ENCODE measurements around the gene AIP.

The AIP gene

DNA sequence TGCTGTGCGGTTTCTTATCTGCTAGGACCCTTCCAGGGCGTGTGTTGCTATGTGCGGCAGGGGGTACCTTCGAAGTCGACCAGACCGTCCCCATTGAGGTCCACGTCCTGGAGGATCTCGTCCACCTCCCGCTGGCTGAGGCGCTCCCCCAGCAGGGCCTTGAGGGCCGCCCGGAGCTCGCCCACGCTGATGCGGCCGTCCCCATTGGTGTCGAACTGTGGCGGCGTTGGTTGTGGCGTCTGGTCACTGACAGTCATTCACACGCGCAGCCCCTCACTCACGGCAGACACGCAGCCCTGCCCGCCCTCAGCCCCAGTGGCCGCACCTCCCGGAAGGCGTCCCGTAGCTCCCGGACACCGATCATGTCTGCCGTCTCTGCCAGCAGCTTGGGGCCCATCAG, 36.9 kb downstream of the AIP start:
- Histone ChIP-seq H3K27ac (ENCODE audit: low read depth, low read length) (no peak overlapping the region), H3K36me3 (ENCODE audit: control insufficient read depth in 5 of 5, insufficient read depth in 5 of 5, low read length in 5 of 5) (no peaks in the 10 kb centered on the region), H3K4me3 (ENCODE audit: low read depth in 1 of 5, low read length in 5 of 5) (no peak overlapping the region), H3K9ac (ENCODE audit: low read length in 5 of 5) (no peak overlapping the region), H3K4me1 (ENCODE audit: control insufficient read depth in 5 of 5, insufficient read depth in 5 of 5, low read length in 5 of 5) (no peaks in the 10 kb centered on the region), H3K9me3 (ENCODE audit: control insufficient read depth in 5 of 5, low read length in 5 of 5) (no peaks in the 10 kb centered on the region), H3K27me3 (ENCODE audit: control insufficient read depth in 5 of 5, insufficient read depth in 4 of 5, low read length in 5 of 5) (peaks cover 4 to 20% (median 9%) of the 10 kb centered on the region in 5 donors)

DNA sequence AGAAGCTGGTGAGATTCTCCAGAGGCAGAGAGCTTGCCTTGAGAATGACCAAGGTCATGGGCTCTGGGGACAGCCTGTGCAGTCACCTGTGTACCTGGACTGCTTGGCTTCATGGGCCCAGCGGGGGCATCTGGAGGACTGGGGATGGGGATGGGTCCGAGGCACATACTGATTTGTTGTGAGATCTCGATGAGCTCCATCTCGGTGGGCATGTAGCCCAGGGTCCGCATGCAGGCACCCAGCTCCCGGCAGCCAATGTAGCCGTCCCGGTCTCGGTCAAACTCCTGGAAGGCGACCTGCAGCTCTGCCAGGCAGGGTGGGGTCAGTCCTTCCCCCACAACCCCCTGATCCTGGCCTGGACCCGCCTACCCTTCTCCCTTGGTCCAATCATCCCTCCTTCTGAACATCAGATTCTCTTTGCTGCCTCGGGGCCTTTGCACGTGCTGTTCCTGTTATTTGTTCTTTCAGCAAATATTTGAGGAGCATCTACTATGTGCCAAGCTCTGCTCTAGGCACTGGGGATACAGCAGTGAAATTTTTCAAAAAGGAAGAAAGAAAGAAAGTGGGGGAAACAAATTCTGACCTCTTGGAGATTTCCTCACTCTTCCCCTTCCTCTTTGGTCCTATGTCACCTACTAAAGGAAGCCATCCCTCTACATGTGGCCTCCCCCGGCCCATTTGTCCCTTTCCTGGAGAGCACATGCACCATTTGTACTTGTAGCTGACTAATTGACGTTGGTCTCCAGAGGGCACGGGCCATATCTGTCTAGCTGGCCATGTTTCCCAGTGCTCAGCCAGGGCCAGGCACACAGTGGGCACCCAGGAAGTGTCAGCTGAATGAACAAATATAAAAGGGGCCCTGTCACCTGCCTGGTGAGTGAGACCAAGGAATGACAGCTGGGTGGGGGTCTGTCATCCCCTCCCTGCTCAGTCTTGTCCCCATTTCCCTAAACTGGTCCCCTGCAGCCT, 38.3 kb downstream of the AIP start:
- Histone ChIP-seq H3K36me3 (ENCODE audit: control insufficient read depth in 5 of 5, insufficient read depth in 5 of 5, low read length in 5 of 5) (no peaks in the 10 kb centered on the region), H3K27ac (ENCODE audit: low read depth, low read length) (no peak overlapping the region), H3K27me3 (ENCODE audit: control insufficient read depth in 5 of 5, insufficient read depth in 4 of 5, low read length in 5 of 5) (peaks cover 5 to 26% (median 10%) of the 10 kb centered on the region in 5 donors), H3K4me1 (ENCODE audit: control insufficient read depth in 5 of 5, insufficient read depth in 5 of 5, low read length in 5 of 5) (no peaks in the 10 kb centered on the region), H3K9me3 (ENCODE audit: control insufficient read depth in 5 of 5, low read length in 5 of 5) (no peaks in the 10 kb centered on the region), H3K9ac (ENCODE audit: low read length in 5 of 5) (no peak overlapping the region), H3K4me3 (ENCODE audit: low read depth in 1 of 5, low read length in 5 of 5) (no peak overlapping the region)

DNA sequence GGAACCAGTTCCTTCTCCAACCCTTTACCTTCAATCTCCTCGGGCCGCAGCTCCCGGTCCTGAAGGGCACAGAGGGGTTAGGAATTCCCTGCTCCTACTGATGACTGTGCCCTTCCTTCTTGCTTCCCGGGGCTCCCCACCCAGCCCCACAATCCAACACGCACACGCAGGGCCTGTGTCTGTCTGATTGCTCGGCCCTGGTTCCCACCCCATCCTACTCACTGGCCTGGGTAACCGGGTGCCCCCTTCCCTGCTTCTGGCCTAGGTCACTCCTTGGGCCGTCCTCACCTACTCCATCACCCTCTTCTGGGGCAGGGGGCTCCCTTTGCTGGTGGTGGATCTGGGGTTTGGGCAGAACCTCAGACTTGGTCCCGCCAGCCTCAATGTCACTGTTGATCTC, 39.1 kb downstream of the AIP start:
- Histone ChIP-seq H3K4me3 (ENCODE audit: low read depth in 1 of 5, low read length in 5 of 5) (no peak overlapping the region), H3K9ac (ENCODE audit: low read length in 5 of 5) (no peak overlapping the region), H3K4me1 (ENCODE audit: control insufficient read depth in 5 of 5, insufficient read depth in 5 of 5, low read length in 5 of 5) (no peaks in the 10 kb centered on the region), H3K36me3 (ENCODE audit: control insufficient read depth in 5 of 5, insufficient read depth in 5 of 5, low read length in 5 of 5) (no peaks in the 10 kb centered on the region), H3K27ac (ENCODE audit: low read depth, low read length) (no peak overlapping the region), H3K9me3 (ENCODE audit: control insufficient read depth in 5 of 5, low read length in 5 of 5) (no peaks in the 10 kb centered on the region), H3K27me3 (ENCODE audit: control insufficient read depth in 5 of 5, insufficient read depth in 4 of 5, low read length in 5 of 5) (peaks cover 5 to 26% (median 10%) of the 10 kb centered on the region in 5 donors)

DNA sequence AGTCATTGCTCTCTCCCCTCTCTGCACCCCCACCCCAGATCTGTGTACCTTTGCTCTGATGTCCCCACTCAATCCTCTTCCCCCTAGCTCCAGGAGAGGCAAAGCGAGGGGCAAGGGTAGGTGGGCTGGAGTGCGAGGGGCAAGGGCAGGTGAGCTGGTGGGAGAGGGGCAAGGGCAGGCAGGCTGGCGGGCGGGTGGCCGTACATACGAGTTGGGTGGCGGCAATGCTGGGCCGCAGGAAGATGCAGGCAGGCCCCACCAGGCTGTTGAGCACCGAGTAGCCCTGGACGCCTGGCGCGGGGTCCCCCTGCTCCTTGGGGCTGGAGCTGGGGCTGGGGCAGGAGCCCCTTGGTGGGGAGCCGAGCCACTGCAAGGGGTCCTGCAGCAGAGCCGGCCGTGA, 39.5 kb downstream of the AIP start:
- Histone ChIP-seq H3K9ac (ENCODE audit: low read length in 5 of 5) (no peak overlapping the region), H3K4me1 (ENCODE audit: control insufficient read depth in 5 of 5, insufficient read depth in 5 of 5, low read length in 5 of 5) (no peaks in the 10 kb centered on the region), H3K27ac (ENCODE audit: low read depth, low read length) (no peak overlapping the region), H3K36me3 (ENCODE audit: control insufficient read depth in 5 of 5, insufficient read depth in 5 of 5, low read length in 5 of 5) (no peaks in the 10 kb centered on the region), H3K4me3 (ENCODE audit: low read depth in 1 of 5, low read length in 5 of 5) (no peak overlapping the region), H3K9me3 (ENCODE audit: control insufficient read depth in 5 of 5, low read length in 5 of 5) (no peaks in the 10 kb centered on the region), H3K27me3 (ENCODE audit: control insufficient read depth in 5 of 5, insufficient read depth in 4 of 5, low read length in 5 of 5) (peaks cover 5 to 26% (median 10%) of the 10 kb centered on the region in 5 donors)

GRCh38 chr11:67522844-67523555, 40.2 kb downstream of the AIP start, which contains the start of gene CABP2:
TSS of gene CABP2 (minus strand) at chr11:67523446. CDS start at chr11:67523326, 120 bp downstream.
- peaks cover 5 to 26% (median 10%) of the 10 kb centered on the region in 5 donors for H3K27me3 ChIP-seq (ENCODE audit: control insufficient read depth in 5 of 5, insufficient read depth in 4 of 5, low read length in 5 of 5)
- no peaks in the 10 kb centered on the region for H3K9me3 ChIP-seq (ENCODE audit: control insufficient read depth in 5 of 5, low read length in 5 of 5)
- H3K4me3 ChIP-seq (ENCODE audit: low read depth in 1 of 5, low read length in 5 of 5) = no peak within 1 kb of the TSS
- H3K36me3 ChIP-seq (ENCODE audit: control insufficient read depth in 5 of 5, insufficient read depth in 5 of 5, low read length in 5 of 5) = no peaks in the 10 kb centered on the region
- no peak within 1 kb of the TSS for H3K27ac ChIP-seq (ENCODE audit: low read depth, low read length)
- no peaks in the 10 kb centered on the region for H3K4me1 ChIP-seq (ENCODE audit: control insufficient read depth in 5 of 5, insufficient read depth in 5 of 5, low read length in 5 of 5)
- no peak within 1 kb of the TSS for H3K9ac ChIP-seq (ENCODE audit: low read length in 5 of 5)

DNA sequence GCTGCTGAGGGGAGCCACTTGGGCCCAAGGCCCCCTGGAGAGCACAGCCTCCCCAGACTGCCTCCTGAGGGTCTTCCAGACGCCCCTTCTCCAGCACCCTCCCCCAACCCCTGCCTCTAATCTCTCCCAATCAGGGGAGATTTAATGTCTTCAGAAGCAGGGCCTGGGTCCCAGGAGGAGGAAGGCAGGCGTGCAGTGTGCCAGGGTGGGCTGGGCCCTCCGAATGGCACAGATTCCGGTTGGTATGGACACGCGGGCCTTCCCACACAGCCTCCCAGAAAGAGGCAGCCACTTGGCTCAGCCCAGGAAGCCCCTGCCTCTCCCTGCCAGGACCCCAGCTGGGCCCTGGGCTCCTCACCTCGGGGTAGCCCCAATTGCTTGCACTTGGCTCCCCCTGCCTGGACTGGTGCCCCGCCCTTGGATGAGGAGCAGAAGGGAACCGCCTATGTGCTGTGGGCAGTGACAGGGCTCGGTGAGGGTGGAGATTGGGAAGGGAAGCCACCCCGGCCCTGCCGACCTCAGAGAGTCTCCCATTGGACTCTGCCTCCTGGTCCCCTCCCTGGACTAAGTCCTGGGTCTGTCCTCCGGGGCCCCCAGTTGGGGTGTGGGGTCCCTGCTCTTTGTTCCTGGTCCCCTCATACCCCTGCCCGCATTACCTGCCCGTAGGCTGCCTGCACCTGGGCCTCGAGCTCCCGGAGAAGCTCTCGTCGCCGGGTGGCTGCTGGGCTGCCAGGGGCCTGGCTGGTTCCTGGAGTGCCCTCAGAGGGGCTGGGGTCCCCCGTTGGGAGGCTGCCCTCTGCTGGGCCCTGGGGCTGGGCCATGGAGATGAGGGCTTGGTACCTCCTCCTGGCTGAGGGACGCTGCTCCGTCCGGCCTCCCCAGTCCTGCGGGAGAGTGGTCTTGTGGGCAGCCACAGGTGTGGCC, 41.0 kb downstream of the AIP start:
- H3K9me3 ChIP-seq (ENCODE audit: control insufficient read depth in 5 of 5, low read length in 5 of 5) = no peaks in the 10 kb centered on the region
- no peak overlapping the region for H3K4me3 ChIP-seq (ENCODE audit: low read depth in 1 of 5, low read length in 5 of 5)
- H3K27me3 ChIP-seq (ENCODE audit: control insufficient read depth in 5 of 5, insufficient read depth in 4 of 5, low read length in 5 of 5) = peaks cover 5 to 19% (median 10%) of the 10 kb centered on the region in 5 donors
- no peaks in the 10 kb centered on the region for H3K36me3 ChIP-seq (ENCODE audit: control insufficient read depth in 5 of 5, insufficient read depth in 5 of 5, low read length in 5 of 5)
- H3K4me1 ChIP-seq (ENCODE audit: control insufficient read depth in 5 of 5, insufficient read depth in 5 of 5, low read length in 5 of 5) = no peaks in the 10 kb centered on the region
- H3K27ac ChIP-seq (ENCODE audit: low read depth, low read length) = no peak overlapping the region
- H3K9ac ChIP-seq (ENCODE audit: low read length in 5 of 5) = no peak overlapping the region

- Histone ChIP-seq H3K27me3 (ENCODE audit: control insufficient read depth in 5 of 5, insufficient read depth in 4 of 5, low read length in 5 of 5) (peaks cover 5 to 17% (median 12%) of the 10 kb centered on the region in 5 donors), H3K4me3 (ENCODE audit: low read depth in 1 of 5, low read length in 5 of 5) (no peak overlapping the region), H3K36me3 (ENCODE audit: control insufficient read depth in 5 of 5, insufficient read depth in 5 of 5, low read length in 5 of 5) (no peaks in the 10 kb centered on the region), H3K4me1 (ENCODE audit: control insufficient read depth in 5 of 5, insufficient read depth in 5 of 5, low read length in 5 of 5) (no peaks in the 10 kb centered on the region), H3K27ac (ENCODE audit: low read depth, low read length) (no peak overlapping the region), H3K9ac (ENCODE audit: low read length in 5 of 5) (no peak overlapping the region), H3K9me3 (ENCODE audit: control insufficient read depth in 5 of 5, low read length in 5 of 5) (no peaks in the 10 kb centered on the region)
These were observed 41.6 kb downstream of the AIP start for GRCh38 chr11:67524480-67524808.

- Histone ChIP-seq H3K4me3 (ENCODE audit: low read depth in 1 of 5, low read length in 5 of 5) (no peak overlapping the region), H3K27ac (ENCODE audit: low read depth, low read length) (no peak overlapping the region), H3K9me3 (ENCODE audit: control insufficient read depth in 5 of 5, low read length in 5 of 5) (no peaks in the 10 kb centered on the region), H3K4me1 (ENCODE audit: control insufficient read depth in 5 of 5, insufficient read depth in 5 of 5, low read length in 5 of 5) (no peaks in the 10 kb centered on the region), H3K27me3 (ENCODE audit: control insufficient read depth in 5 of 5, insufficient read depth in 4 of 5, low read length in 5 of 5) (peaks cover 7 to 17% (median 12%) of the 10 kb centered on the region in 5 donors), H3K36me3 (ENCODE audit: control insufficient read depth in 5 of 5, insufficient read depth in 5 of 5, low read length in 5 of 5) (no peaks in the 10 kb centered on the region), H3K9ac (ENCODE audit: low read length in 5 of 5) (no peak overlapping the region)
These were observed 42.6 kb downstream of the AIP start for GRCh38 chr11:67525275-67525976.

DNA sequence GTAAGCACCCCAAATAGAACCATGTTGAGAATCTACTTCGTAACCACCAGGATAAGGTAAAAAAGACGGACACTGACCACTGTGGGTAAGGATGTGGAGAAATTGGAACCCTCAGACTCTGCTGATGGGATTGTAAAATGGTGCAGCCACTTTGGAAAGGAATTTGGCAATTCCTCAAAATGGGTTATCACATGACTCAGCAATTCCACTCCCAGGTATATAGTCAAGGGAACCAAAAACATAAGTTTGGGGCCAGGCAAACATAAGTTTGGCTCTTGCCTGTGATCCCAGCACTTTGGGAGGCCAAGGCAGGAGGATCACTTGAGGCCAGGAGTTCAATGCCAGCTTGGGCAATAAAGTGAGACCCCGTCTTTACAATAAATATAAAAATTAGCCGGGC, 45.5 kb downstream of the AIP start:
- no peaks in the 10 kb centered on the region for H3K4me1 ChIP-seq (ENCODE audit: control insufficient read depth in 5 of 5, insufficient read depth in 5 of 5, low read length in 5 of 5)
- peaks cover 0 to 10% (median 6%) of the 10 kb centered on the region in 5 donors for H3K9me3 ChIP-seq (ENCODE audit: control insufficient read depth in 5 of 5, low read length in 5 of 5)
- no peak overlapping the region for H3K4me3 ChIP-seq (ENCODE audit: low read depth in 1 of 5, low read length in 5 of 5)
- no peak overlapping the region for H3K27ac ChIP-seq (ENCODE audit: low read depth, low read length)
- no peak overlapping the region for H3K9ac ChIP-seq (ENCODE audit: low read length in 5 of 5)
- no peaks in the 10 kb centered on the region for H3K36me3 ChIP-seq (ENCODE audit: control insufficient read depth in 5 of 5, insufficient read depth in 5 of 5, low read length in 5 of 5)
- H3K27me3 ChIP-seq (ENCODE audit: control insufficient read depth in 5 of 5, insufficient read depth in 4 of 5, low read length in 5 of 5) = peaks cover 7 to 17% (median 12%) of the 10 kb centered on the region in 5 donors
